Astrocyte of the spinal cord (primary cell): ENCODE measurements around the gene PLCH1.

Experiments
- DNase-seq: peaks from one replicate; pipeline ENCODE4 v3.0.0; 2011; ENCODE audit warnings: low read depth, low spot score
- H3K4me3 ChIP-seq: 2 replicates; pipeline ENCODE4 v1.5.1; 2011; ENCODE audit warnings: low read depth, mild to moderate bottlenecking, low read length, moderate library complexity
- CTCF ChIP-seq: IDR thresholded peaks from 2 replicates; pipeline ENCODE4 v1.5.1; 2012; ENCODE audit warnings: low read depth, mild to moderate bottlenecking, low read length, inconsistent platforms
- in situ Hi-C: cut with HindIII; loops from 2 replicates; pipeline ENCODE4 v1.10.0; 2017; ENCODE audit warnings: low sequenced_read_pairs

Gene PLCH1

GRCh38 chr3:155512175-155512866 lies 232.6 kb downstream of the PLCH1 start:
- DNase-seq: no peak
- in situ Hi-C loops: no loop called here
- H3K4me3 ChIP-seq: no peak overlapping the region
- no peak for TF ChIP-seq CTCF

- in situ Hi-C loops: no loop called here
- no peak for TF ChIP-seq CTCF
Measured at GRCh38 chr3:155504682-155505081, 240.2 kb downstream of the PLCH1 start.

GRCh38 chr3:155502630-155503029 lies 242.2 kb downstream of the PLCH1 start:
- in situ Hi-C loops: no loop called here
- H3K4me3 ChIP-seq: no peak overlapping the region
- no peak for TF ChIP-seq CTCF
- no peak for DNase-seq

More at GRCh38 chr3:155504682-155505081, 240.2 kb downstream of the PLCH1 start:
- no peak overlapping the region for H3K4me3 ChIP-seq
- DNase-seq: no peak

GRCh38 chr3:155500194-155500818 lies 244.6 kb downstream of the PLCH1 start:
- no peak for DNase-seq
- TF ChIP-seq CTCF: no peak
- in situ Hi-C loops: no loop called here
- H3K4me3 ChIP-seq: no peak overlapping the region

- no peak for TF ChIP-seq CTCF
- H3K4me3 ChIP-seq: no peak overlapping the region
- in situ Hi-C loops: no loop called here
- DNase-seq: peak; percentile 94
Measured at GRCh38 chr3:155497930-155498647, 246.8 kb downstream of the PLCH1 start.

GRCh38 chr3:155496206-155496605 lies 248.7 kb downstream of the PLCH1 start:
- in situ Hi-C loops: no loop called here
- DNase-seq: no peak
- no peak for TF ChIP-seq CTCF
- no peak overlapping the region for H3K4me3 ChIP-seq
